Stimulated activated CD4-positive, alpha-beta T cell treated with anti-CD3 and anti-CD28 coated beads, Interleukin-12 subunit alpha, Interleukin-12 subunit beta, amount 100 ng/mL, for 24 hours (primary cell): ENCODE results near the gene GPRIN2.
"Not testable (repeated sequence)": the region's sequence is repeated elsewhere in the genome, so short reads cannot be mapped to it uniquely, and the experiment has no call there.

Experiments used
- DNase-seq, 2 experiments: peaks; one replicate each; pipeline ENCODE4 v3.0.0-alpha.2; 2020; ENCODE audit warnings: low read depth in 2 of 2

GPRIN2 gene

DNA sequence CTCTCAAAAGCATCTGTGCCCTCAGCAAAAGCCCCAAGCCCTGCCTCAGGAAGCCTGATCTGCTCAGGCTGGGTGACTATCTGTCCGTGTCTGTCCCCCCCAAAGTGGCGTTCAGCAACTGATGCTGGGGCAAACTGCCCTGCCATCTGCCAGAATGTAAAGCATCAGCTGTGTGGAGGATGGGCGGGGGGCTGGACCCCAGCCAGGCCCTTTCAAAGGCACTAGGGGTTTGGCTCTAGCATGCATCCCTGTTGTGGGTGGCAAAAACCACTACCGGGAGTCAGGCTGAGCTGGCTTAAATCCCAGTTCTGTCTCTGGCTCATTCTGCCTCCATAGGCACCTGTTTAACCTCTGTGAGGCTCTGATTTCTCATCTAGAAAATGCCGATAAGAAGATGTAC, 35.5 kb downstream of the GPRIN2 start:
- no peak for DNase-seq

DNA sequence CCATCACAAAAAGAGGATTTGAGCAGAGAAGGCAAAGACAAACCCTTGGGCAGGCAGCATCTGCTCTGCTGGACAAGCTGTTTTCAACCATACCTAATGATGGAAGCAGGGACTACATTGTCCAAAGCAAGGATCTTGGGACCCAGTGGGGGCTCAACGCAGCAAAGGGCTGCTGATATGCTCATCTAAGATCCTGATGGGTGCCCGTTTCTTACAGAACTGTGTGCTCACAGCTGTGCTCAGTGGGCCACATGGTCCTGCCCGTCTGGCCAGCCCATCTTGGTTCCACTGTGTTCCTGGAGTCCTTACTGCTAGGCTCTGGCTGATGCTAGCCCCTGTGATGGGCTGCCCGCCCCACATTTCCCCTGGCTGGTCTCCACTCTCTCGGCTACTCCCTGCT, 36.1 kb downstream of the GPRIN2 start:
- DNase-seq, result no peak

DNA sequence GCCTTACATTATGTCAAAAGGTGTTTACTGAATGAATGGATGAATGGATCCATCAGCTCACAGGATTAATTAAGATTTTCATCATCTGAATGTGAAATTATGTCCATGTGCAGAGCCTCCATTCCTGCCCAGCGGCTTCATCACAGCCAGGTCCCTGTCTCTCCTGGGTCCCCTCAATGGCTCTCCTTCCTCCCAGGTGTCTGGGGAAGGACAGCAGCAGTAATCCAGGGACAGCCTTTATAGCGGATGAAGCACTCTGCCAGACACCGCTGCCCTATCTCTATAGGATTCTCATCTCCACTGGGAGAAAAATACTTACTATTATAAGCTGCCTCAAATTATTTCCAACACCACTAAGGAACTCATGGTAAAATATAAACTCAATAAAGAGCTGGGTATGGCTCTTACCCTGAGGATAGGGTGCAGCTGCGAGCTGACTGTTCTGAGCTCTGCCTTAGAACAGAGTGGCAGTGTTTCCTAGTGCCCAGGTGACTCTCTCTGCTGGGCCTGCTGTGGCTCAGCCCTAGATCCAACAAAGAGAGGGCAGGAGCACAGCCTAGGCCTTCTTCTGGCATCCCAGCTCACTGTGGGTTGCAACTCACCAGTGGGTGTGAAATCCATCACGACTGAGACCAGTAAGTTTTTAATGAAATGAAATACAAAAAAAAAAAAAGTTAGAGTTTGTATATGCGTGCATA, 38.3 kb downstream of the GPRIN2 start:
- no peak for DNase-seq

DNA sequence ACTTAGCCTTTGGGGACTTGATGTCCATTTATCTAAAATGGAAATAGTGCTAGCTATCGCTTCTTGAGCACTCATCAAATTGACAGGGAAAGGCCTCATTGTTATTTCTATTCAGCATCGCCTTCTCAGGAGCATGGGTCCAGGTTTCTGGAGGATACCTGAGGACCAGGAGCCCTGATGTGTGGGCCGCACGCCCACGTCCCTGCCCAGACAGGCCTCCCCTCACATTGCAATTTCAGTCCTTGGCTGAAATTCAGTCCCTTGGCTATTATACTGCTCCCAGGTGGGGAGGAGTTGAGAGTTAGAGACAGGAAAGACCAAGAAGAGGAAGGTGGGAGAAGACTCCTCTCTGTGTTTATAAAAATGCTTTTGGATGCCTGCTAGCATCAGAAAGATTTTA, 38.9 kb downstream of the GPRIN2 start:
- no peak for DNase-seq

DNA sequence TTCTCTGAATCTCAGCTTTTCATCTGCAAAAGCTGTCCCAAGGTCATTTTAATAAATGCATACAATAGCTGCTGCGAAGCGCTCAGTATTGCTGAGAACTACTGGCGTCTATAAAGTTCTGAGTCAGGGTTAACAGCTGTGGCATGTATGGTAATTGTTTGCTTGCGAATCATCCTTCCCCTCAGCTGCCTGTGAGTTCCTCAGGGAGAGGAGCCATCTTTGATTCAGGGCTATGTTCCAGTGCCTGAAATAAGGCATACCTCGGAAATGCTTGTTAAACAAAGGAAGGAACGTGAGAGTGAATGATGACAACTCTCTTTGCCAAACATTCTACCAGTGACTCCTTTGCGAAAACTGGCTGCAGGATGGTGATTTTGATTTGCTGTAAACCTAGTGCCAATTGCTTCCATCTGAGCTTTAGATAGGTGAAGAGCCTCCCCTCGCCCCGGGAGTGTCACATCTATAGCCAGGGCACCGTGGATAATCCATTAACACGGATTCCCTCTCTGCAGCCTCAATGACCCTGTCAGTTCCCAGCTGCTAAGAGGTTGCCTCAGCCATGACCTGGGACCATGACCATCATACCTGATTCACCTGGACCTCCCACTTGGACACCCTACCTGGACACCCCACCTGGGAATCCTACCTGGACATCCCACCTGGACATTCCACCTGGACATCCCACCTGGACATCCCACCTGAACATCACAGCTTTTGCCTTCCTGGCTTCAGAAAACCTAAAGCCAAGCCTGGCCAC, 39.6 kb downstream of the GPRIN2 start:
- DNase-seq, result no peak

DNA sequence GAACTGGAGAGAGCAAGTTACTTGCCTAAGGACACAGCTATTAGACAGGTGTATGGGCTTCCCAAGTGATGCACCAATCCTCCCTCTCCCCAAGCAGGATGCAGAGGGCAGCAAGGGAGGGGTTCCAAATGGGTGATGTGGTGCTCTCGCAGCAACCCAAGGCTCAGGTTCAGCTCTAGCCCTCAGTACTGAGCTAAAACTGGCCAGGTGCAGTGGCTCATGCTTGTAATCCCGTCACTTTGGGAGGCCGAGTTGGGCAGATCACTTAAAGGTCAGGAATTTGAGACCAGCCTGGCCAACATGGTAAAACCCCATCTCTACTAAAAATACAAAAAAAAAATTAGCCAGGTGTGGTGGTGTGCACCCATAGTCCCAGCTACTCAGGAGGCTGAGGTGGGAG, 40.7 kb downstream of the GPRIN2 start:
- DNase-seq, result no peak

DNA sequence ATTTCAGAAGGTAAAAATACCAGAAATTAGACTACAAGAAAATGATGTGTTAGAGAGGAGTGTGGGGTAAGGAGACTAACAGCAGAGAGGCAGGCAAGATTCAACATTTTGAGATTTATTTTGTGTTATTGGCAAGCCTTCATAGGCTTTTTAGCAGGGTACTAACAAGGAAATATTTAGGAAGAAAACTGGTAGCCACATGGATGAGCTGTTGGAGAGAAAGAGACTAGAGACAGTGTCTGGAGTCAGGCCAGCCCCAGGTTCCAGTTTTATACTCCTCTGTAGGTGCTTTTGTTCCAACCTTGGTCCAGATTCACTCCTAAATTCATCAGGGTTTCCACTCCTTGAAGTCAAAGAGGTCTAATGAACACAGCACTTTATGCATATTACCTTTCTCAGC, 41.1 kb downstream of the GPRIN2 start:
- no peak for DNase-seq

DNA sequence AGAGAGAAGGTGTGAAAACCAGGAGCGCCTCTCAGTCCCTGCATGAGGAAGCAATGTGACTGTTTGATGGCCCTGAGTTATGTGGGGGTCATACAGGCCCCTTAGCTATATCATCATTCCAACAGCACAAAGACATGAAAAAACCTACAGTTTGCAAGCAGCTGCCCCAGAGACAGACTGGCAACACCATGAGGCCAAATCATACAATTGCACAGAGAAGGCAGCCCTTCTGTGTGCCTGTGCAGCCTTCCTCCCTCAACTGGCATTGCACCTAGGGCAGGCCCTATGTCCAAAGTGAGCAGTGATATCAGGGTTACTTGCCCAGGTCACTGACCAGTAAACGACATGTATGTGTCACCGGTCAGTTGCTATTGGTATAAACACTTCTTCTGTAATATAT, 41.6 kb downstream of the GPRIN2 start:
- no peak for DNase-seq

DNA sequence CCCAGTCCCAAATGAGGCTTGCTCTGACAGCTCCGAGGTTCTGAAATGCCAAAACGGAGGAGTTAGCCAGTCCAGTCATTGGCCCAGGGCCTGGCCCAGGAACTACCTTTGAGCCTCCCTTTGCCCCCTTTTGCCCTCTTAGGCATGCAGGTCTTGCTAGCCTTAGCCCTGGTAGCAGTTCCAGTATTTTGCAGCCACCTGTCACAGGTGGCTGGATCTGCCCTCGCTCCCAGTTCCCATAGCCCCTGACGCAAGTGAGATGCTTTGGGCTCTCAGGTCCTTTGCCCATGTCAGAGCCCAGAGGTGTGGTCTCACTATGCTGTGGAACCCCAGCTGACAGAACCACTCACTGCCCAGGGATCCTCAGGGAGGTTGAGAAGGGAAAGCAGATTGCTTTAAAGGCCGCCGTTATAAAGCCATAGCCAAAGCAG, 42.0 kb downstream of the GPRIN2 start:
- no peak for DNase-seq

DNA sequence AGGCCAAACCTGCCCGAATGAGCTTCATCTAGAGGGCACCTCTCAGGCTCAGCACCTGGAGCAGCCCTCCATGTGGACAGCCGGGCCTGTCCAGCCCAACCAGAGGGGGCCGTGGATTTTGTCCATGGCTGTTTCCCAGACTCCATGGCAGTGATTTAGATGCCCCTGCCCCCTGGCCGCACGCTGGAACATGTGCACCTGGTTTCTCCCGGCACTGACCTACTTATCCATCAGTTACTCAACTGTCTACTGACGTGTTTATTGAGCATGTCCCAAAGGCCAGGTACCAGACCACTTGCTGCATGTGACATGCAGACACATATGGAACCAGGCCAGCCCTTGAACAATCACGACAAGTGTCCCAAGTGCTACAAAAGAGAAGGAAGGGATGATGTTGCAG, 43.1 kb downstream of the GPRIN2 start:
- not testable (repeated sequence) for DNase-seq

DNA sequence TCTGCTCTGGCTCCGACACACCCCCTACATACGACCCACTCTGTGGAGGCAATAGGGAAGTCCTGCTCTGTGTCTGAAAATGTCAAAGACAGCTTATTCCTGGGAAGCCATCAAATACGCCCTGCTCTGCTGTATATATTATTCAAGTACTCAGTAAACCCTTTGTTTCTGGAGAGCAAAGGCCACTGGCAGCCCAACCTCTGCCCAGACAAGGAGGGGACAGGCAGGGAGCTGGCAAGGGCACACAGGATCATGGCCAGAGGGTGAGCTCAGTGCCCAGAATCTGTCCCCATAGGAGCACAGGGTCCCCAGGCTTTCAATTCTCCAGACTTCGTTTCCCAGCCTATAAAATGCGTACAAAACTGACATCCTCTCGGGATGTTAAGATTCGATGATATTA, 43.7 kb downstream of the GPRIN2 start:
- not testable (repeated sequence) for DNase-seq

DNA sequence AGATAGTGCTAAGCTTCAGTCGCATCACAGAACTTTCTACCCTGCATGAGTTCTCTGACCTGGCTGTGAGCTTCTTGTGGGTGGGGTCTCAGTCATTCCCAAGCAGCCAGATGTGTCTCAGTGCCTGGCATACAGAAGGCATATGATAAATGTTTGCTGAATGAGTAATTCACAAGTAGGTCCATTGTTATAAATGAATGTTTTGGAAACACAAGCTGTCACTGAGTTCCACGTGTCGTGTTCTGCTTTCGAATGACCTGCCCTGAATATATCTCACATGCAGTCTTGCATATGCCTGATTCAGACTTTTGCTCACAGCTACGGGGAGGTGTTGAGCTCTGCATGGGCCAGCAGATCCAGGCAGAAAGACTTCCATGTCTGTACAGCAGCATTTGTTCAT, 44.5 kb downstream of the GPRIN2 start:
- not testable (repeated sequence) for DNase-seq
